Suppressor macrophage treated with lipopolysaccharide for 1 hour (primary cell): ENCODE measurements around the gene CD6.
A peak's percentile ranks its signal among the peaks of the same experiment; 100 is the strongest.

Experiments used
- DNase-seq, 3 donors: peaks; one replicate each; pipeline ENCODE4 v3.0.0-alpha.2; 2020 to 2022

Gene CD6, protein sequence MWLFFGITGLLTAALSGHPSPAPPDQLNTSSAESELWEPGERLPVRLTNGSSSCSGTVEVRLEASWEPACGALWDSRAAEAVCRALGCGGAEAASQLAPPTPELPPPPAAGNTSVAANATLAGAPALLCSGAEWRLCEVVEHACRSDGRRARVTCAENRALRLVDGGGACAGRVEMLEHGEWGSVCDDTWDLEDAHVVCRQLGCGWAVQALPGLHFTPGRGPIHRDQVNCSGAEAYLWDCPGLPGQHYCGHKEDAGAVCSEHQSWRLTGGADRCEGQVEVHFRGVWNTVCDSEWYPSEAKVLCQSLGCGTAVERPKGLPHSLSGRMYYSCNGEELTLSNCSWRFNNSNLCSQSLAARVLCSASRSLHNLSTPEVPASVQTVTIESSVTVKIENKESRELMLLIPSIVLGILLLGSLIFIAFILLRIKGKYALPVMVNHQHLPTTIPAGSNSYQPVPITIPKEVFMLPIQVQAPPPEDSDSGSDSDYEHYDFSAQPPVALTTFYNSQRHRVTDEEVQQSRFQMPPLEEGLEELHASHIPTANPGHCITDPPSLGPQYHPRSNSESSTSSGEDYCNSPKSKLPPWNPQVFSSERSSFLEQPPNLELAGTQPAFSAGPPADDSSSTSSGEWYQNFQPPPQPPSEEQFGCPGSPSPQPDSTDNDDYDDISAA

DNA sequence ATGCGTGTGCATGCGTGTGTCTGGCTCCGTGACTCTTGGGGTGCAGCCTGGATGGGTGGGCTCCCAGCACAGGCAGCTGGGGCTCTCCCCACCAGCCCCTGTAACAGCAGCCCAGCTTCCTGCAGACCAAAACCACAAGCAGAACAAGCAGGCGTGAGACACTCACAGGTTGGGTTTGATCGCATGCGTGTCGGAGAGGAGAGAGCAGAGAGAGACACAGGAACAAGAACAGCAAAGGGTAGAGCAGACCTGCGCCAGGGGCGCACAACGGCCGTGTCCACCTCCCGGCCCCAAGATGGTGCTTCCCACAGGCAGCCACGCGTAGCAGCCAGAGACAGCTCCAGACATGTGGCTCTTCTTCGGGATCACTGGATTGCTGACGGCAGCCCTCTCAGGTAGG, at the start of gene CD6:
CD6 (plus strand) TSS at position 161 of the 400 bp plus-strand sequence; CDS start at position 347, 186 bp downstream.
- no peak for DNase-seq

DNA sequence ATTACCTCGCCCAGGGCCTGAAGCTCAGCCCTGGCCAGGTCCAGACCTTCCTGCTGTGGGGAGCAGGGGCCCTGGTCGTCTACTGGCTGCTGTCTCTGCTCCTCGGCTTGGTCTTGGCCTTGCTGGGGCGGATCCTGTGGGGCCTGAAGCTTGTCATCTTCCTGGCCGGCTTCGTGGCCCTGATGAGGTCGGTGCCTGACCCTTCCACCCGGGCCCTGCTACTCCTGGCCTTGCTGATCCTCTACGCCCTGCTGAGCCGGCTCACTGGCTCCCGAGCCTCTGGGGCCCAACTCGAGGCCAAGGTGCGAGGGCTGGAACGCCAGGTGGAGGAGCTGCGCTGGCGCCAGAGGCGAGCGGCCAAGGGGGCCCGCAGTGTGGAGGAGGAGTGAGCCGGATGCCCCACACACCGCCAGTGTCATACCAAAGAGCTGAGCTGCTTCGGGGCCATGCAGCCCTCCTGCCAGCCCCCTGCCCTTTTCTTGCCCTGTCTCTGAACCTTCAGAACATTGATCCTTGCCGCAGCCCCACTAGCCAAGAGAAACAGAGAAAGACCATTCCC, 49.6 kb upstream of the CD6 start:
- DNase-seq = no peak

DNA sequence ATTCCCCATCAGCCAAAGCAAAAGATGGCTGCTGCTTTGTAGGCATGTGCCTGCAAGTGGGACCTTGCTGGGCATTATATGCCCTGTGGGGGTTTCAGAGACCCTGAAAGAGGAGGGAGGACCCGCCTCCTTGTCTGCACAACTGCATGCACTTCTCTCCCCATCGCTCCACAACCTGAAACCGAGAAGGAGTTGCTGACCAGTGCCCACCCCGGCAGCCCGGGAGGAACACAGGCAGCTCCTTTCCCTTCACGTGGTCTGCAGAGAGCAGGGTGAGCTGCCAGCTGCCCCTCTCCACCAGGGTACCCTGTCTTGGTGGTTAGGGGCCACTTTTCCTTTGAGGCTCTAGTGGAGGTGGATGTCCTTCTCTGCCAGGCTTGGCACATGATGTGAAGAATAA, 48.6 kb upstream of the CD6 start:
- no peak for DNase-seq

DNA sequence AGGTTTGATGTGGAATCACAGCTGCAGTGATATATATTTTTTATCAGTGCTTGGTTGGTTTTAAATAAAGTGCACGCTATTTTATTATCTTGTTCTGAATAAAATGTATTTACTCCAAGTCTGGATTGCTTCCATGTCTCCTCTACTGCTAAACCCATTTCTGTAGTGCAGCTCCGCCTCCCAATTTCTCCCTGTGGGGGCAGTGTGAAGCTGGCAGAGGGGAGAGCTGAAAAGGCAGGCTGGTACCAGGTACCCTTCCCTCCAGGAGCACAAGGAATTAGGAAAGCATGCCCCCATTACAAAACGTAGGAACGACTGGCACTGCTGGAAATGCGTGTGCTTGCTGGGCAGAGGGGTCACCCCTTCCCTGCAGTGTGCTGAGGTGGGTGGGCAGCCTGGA, 48.2 kb upstream of the CD6 start:
- DNase-seq = no peak

DNA sequence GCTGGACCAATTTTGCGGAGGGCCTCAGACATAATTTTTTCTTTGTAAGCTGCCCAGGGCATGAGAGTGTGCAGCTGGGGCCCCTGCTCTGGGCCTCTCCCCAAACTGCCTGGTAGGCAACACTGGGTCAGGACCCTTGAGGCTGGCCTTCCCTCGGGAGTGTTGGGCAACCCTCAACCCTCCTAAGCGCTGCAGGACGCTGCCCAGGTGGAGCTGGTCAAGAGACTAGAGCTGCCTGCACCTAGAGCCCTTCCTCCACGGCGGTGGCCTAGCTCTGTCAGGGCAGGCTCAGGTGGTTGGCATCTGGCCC, 47.7 kb upstream of the CD6 start:
- no peak for DNase-seq

DNA sequence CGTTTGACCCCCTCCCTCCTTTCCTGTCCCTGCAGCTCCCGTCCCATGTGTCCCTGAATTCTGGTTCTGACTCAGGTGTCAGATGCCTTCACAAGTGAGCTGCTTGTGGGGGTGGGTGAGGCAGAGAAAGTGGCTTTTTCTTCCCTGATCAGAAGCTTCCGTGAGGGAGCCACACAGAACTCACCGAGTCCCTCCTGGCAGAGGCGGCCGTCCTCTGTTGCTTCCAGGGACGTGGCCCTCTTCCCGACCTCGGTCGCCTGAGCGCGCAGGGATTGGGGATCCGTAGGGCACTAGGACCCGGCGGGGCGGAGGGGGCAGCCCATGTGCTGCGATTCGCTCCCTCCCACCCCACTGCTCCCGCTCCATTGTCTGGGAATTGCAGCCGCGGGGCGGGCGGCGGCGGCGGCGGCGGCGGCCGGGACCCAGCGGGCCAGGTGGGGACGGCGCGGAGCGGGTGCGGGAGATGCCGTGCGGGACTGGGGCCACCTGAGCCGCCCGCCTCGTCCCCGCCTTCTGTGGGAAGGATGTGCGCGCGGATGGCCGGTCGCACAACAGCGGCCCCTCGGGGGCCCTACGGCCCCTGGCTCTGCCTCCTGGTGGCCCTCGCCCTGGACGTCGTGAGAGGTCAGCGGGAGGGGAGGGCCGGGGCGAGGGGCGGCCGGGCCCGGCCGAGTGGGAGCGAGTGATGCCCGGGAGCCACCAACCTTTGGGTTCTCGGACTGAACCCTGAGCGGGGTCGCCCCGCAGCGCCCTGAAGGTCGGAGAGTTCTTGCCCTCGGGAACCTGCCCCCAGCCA, 47.2 kb upstream of the CD6 start, which contains the start of gene TMEM132A:
TMEM132A (plus strand) TSS at position 351 of the 796 bp plus-strand sequence; CDS start at position 525, 174 bp downstream.
- DNase-seq = peak in 2 of 3 donors; percentile 42 to 71

DNA sequence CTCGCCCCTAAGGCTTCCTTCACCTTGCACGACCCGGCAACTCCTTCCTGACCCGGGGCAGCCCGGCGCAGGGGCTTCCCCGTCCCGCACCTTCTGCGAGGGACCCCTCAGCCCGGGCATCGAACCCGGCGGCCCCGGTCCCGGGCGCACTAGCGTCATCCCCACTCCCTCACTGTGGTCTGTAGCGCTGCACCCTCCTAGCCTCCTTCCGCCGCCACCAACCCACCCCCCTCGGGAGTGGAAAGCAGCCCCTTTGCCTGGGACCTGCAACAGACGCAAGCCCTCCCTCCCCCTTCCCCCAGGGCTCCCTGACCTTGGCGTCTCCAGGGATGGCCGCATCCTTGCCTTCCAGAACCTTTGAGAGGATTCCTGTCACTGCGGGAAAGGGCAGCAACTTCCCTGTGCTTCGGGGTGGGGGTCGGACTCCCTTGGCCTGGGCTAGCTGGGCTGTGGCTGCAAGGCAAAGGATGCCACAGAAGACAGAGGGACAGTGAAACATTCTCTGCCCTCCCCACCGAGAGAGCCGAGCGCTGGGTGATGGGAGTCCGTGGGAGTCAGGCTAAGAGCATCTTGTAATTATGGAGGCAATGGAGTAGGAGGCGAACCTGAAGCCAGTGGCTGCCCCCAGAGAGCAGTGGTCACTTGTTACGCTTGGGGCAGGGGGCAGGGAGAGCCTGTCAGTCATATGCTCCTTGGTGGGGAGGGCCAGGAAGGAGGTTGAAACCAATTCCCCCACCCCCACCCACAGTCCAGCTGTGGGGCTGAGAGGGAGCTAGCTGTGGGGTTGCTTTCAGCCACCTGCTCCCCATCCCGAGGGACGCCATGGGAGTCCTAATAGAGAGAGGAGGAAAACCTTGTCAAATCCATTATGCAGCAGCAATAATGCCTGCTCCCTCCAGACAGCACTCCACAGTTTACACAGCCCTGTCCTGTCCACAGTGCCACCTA, 46.3 kb upstream of the CD6 start:
- no peak for DNase-seq

DNA sequence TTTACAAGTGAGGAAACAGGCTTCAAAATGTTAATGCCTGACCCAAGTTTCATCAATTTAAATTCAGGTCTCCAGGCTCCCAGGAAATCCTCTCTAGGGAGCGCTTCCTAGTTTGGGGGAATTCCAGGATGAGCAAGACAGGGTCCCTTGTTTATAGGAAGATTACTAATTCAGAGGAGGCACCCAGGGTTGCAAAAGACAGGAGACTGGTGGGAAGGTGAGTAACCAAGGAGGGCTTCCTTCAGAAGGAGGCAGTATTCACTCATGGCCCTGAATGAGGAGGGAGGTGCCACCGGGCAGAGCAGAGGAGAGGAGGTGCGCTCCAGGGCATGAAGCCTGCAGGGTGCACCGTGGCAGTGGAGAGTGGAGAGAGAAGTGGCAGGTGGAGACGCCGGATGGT, 45.6 kb upstream of the CD6 start:
- DNase-seq = peak; percentile 91 to 92 (median 91)

DNA sequence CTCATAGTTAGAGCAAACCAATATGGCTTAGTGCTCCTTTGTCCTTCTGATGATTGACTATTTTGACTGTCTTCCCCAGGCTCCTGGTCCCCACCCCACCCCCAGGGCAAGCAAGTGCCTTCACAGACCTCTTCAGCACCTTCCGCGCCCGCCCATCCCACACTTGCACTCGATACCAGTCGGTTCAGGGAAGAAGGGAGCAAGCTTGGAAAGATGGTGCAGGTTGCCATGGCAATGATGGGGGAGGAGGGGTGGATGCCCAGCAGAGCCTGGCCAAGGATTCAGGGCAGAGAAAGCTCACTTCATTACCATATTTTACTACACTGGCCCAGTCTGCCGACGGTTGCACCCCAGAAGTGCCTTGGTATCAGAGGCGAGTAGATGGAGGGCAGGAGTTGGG, 45.0 kb upstream of the CD6 start:
- no peak for DNase-seq

DNA sequence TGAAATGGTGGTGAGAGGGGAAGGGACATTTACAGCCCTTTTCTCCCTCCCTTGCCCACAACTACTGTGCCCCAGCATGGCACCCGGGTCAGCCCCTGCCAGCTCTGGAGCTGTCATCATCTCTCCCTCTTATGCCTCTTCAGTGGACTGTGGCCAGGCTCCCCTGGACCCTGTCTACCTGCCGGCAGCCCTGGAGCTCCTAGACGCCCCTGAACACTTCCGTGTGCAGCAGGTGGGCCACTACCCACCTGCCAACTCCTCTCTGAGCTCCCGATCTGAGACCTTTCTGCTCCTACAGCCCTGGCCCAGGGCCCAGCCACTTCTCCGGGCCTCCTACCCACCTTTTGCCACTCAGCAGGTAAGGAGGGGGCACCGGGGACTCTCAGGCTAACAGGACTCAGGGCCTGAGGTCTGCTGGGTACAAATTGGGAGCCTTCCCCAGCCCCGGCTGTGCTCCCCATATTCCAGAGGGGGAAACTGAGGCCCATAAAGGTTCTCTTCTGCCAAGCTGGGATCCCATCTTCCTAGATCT, 44.4 kb upstream of the CD6 start:
- DNase-seq = no peak

DNA sequence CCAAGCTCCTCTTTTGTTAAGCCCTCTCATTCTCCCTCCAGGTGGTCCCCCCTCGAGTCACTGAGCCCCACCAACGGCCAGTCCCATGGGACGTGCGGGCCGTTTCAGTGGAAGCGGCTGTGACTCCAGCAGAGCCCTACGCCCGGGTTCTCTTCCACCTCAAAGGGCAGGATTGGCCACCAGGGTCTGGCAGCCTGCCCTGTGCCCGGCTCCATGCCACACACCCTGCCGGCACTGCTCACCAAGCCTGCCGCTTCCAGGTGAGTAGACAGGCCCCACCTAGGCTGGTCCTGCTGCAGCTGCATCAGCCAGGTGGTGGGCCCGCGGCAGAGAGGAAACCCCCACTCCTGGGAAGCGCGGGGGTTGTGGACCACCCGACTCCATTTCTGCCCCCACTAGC, 43.9 kb upstream of the CD6 start:
- DNase-seq = no peak

DNA sequence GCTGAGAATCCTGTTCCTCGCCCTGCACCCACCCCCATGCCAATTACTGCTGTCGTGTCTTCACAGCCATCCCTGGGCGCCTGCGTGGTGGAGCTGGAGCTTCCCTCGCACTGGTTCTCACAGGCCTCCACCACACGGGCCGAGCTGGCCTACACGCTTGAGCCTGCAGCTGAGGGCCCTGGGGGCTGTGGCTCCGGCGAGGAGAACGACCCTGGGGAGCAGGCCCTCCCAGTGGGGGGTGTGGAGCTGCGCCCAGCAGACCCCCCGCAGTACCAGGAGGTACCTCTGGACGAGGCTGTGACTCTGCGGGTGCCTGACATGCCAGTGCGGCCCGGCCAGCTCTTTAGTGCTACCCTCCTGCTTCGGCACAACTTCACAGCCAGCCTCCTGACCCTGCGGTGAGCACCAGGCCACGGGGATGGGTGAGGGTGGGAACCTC, 42.9 kb upstream of the CD6 start:
- DNase-seq = no peak

DNA sequence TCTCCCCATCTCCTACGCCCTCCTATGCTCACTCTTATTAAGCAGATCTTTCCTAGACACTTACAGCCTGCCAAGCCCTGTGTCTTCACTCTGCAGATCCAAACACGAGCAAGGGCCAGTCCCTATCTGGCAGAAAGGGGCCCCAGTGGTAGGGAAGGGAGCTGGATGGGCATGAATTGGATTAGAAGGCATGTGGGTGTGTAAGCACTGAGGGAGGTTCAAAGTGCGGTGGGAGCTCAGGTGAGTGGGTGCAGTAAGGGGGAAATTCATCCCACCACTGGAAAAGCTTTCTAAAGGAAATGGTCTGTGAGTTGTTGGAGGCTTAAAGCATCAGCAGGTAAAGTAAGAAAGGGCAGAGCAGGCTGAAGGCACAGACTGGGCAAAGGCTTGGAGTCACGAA, 41.7 kb upstream of the CD6 start:
- DNase-seq = no peak

DNA sequence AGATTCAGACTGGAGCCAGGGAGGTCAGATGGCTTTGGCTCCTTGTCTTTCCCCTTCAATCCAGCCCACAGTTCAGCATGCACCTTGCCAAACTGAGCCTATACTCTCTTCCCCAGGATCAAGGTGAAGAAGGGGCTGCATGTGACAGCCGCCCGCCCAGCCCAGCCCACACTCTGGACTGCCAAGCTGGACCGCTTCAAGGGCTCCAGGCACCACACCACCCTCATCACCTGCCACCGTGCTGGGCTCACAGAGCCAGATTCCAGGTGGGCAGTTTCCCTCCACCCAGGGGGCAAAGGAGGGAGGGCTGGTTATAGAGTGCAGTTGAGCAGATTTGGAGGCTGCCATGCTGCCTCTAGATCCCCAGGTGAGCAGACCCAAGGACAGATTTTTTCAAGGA, 41.1 kb upstream of the CD6 start:
- no peak for DNase-seq

DNA sequence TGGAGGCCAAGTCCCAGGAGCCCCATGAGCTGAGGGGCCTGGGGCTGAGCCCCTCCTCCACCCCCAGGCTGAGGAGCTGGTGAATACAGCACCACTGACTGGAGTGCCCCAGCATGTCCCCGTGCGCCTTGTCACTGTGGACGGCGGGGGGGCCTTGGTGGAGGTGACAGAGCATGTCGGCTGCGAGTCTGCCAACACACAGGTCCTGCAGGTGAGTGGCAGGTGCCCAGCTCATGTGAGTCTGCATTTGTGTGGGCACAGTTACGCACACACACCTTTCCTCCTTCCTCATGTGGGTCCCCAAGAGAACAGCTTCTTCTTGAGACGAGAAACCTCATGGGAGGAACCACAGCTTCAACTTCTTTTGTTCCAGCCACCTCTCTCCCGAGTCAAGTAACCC, 39.6 kb upstream of the CD6 start:
- no peak for DNase-seq

DNA sequence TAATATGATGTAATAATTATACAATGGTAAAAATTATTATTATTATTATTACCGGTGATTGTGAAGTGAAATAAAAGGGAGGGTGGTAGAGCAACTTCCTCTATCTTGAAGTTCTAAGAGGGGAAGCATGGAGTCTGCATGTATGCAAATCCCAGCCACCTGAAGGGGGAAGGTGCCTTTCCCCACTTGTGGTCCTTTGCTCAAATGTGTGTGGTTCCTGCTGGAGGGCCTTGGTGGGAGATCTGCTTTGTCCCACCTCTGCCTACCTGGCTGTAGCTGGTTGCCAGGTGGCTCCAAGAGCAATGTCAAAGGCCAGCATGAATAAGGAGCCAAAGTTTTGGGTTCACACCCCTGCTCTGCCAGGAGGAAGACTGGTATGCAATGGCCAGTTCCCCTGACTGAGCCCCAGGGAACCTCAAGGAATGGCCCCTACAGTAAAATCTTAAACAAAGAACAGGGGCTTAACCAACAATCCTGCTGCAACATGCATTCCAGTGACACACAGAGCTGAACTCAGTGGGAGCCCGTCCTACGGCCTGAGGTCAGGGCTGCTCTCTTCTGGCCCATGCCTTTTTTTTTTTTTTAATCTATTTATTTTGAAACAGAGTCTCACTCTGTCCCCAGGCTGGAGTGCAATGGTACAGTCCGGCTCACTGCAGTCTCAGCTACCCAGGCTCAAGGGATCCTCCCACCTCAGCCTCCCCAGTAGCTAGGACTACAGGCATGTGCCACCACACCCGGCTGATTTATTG, 38.7 kb upstream of the CD6 start:
- peak in 1 of 3 donors; percentile 9 for DNase-seq

DNA sequence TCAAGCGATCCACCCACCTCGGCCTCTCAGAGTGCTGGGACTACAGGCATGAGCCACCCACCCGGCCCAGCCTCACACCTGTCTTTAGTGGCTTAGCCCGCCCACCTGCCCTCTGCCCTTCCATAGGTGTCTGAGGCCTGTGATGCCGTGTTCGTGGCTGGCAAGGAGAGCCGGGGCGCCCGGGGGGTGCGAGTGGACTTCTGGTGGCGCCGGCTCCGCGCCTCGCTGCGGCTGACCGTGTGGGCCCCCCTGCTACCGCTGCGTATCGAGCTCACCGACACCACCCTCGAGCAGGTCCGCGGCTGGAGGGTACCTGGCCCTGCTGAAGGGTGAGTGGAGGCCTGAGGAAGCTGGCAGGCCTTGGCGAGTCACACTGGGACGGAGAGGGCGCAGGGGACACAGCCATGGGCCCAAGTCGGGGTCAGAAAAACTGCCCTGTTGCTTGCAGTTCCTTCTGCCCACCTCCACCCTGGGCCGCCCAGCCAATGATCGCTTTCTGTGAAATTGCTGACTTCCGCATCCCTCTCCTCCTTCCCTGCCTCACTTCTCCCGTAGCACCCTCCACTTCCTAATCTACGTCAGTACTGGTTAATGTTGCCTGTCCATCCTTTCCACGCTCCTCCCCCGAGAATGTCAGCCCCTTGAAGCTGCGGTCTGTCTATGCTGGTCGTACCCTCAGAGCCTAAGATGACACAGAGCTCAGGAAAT, 37.9 kb upstream of the CD6 start:
- no peak for DNase-seq

DNA sequence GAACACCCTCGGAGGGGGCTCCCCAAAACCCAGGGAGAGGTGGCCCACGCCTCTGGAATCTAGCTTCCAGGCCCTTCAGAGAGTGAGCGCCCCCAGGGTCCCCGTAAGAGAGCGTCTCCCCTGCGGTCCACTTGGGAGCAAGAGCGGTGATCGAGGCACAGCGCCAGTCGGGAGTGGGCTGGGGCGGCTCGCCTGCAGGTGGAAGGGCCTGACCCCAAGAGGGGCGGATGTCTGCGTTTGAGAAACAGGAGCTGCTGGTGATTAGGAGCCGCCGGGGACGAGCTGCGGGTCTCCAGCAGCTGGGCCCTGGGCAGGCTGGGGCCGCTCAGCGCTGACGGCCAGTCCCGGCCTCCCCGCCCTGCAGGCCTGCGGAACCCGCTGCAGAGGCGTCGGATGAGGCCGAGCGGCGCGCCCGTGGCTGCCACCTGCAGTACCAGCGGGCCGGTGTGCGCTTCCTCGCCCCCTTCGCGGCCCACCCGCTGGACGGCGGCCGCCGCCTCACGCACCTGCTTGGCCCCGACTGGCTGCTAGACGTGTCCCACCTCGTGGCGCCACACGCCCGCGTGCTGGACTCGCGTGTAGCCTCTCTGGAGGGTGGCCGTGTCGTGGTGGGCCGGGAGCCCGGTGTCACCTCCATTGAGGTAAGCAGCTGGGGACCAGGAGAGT, 37.2 kb upstream of the CD6 start:
- DNase-seq = no peak

DNA sequence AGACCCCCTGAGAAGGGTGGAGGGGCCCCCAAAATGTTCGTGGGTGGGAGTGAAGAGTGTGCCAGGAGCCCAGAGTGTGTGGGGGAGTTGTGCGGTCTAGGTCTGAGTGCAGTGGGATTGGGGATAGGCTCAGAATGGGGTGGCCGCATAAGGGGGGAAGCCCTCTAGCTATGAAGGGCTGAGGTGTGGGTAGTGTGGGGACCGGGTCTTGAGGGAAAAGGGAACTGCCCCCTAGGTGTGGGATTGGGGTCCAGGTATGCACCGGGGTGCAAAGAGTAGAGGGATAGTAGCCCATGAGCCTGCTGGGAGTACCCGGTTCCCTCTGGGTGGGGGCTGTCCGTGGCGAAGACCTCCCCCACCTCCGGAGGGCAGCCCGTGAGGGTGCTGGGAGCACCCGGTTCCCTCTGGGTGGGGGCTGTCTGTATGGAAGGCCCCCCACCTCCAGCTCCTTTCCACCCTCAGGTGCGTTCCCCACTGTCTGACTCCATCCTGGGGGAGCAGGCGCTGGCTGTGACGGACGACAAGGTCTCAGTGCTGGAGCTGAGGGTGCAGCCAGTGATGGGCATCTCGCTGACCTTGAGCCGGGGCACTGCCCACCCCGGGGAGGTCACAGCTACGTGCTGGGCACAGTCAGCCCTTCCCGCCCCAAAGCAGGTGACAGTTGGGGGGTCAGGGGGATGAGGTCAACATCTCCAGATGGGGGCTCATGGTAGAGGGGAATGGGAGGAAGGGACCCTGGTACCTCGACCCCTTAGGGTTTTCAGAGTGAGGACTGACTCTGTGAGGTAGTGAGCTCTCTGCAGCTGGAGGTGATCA, 36.5 kb upstream of the CD6 start:
- no peak for DNase-seq
